Endodermal cell (in vitro differentiated cells): Measurements from ENCODE around the gene ZFAND3. TPM values are rescaled to one million over a fixed set of nuclear protein-coding genes. Genes with fewer than 3 reads are reported as not detected.

Experiments used
- DNase-seq: peaks from one replicate; pipeline ENCODE4 v3.0.0-alpha.2; 2017
- H3K27ac ChIP-seq: 2 replicates; pipeline ENCODE4 v1.5.1; 2013; ENCODE audit warnings: mild to moderate bottlenecking, low read depth, low read length, moderate library complexity
- H3K27me3 ChIP-seq: 2 replicates; pipeline ENCODE4 v1.6.1; 2013; ENCODE audit warnings: mild to moderate bottlenecking, low read length, moderate library complexity; ENCODE audit not compliant: insufficient read depth, control insufficient read depth, poor library complexity, severe bottlenecking
- H3K36me3 ChIP-seq: 2 replicates; pipeline ENCODE4 v1.7.0; 2013; ENCODE audit warnings: mild to moderate bottlenecking, low read length, moderate library complexity; ENCODE audit not compliant: control insufficient read depth, insufficient read depth
- H3K4me1 ChIP-seq: one replicate; pipeline ENCODE4 v1.7.0; 2013; ENCODE audit warnings: low read length; ENCODE audit not compliant: control insufficient read depth, insufficient read depth
- H3K4me3 ChIP-seq: 2 replicates; pipeline ENCODE4 v1.5.1; 2013; ENCODE audit warnings: mild to moderate bottlenecking, low read length, moderate library complexity
- H3K9ac ChIP-seq: 2 replicates; pipeline ENCODE4 v1.6.1; 2013; ENCODE audit warnings: mild to moderate bottlenecking, low read length, moderate library complexity; ENCODE audit not compliant: poor library complexity, severe bottlenecking; ENCODE audit errors: extremely low read depth
- H3K9me3 ChIP-seq: 2 replicates; pipeline ENCODE4 v1.6.1; 2013; ENCODE audit warnings: mild to moderate bottlenecking, low read length, moderate library complexity; ENCODE audit not compliant: control insufficient read depth
- H3K27ac Mint-ChIP-seq: 2 replicates; pipeline ENCODE4 v1.8.0; 2020; ENCODE audit warnings: mixed read lengths
- H3K27me3 Mint-ChIP-seq: 2 replicates; pipeline ENCODE4 v1.8.0; 2021; ENCODE audit warnings: mild to moderate bottlenecking, mixed read lengths; ENCODE audit not compliant: insufficient read depth
- H3K36me3 Mint-ChIP-seq: 2 replicates; pipeline ENCODE4 v1.8.0; 2020; ENCODE audit warnings: low read depth, mixed read lengths
- H3K4me1 Mint-ChIP-seq: 2 replicates; pipeline ENCODE4 v1.8.0; 2020; ENCODE audit warnings: mixed read lengths
- H3K4me3 Mint-ChIP-seq: 2 replicates; pipeline ENCODE4 v1.8.0; 2020; ENCODE audit warnings: mild to moderate bottlenecking, moderate library complexity, mixed read lengths
- H3K9me3 Mint-ChIP-seq: 2 replicates; pipeline ENCODE4 v1.8.0; 2020; ENCODE audit warnings: mild to moderate bottlenecking, mixed read lengths
- WGBS, 2 experiments: methylation state at CpG; one replicate each; pipeline versions ENCODE4 v1.1.5 to v1.1.7; 2013; ENCODE audit warnings: missing lambda C conversion rate in 2 of 2, mixed read lengths in 1 of 2; ENCODE audit not compliant: insufficient coverage in 1 of 2, insufficient read length in 1 of 2; 5-methylcytosine and 5-hydroxymethylcytosine counted together
- total RNA-seq, 2 donors: library from RNA; stranded (reverse); fragmentation: NEBNext Ultra II Directional in 1 of 2; extraction: Animal tissue kit (Norgen Biotek cat#: 25700) in 1 of 2; gene quantifications; 2 replicates in 1 of 2; 3 replicates in 1 of 2; pipeline ENCODE4 v1.2.1, GENCODE V29; 2021
- TF ChIP-seq, protein P1 (sequence below): fragments of 200-600 bp; sonication (generic); conservative IDR thresholded peaks from 2 replicates; pipeline ENCODE4 v1.5.0; 2021; ENCODE audit warnings: antibody characterized with exemption, mild to moderate bottlenecking

The ZFAND3 gene
- total RNA-seq, 2 donors from 2014 or later, result 67.1 to 86.2 TPM

DNA sequence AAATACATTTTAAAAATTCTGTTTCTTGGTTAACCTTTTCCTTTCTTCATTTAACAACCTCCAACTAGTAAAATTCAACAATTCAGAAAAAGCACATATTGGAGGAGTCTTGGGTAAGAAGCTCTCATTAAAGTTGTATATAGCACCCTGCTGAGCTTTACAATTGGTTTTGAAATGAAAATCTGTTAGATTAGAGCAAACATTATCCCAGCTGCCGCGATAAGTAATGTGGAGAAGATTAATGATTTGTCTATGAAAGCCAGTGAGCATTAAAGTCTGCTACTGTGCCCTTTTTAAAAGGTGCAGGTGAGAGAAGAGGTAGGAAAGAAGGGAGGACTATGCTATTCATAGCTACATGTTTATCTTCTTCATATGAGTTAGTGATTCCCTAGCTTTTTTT is 201.5 kb downstream of the ZFAND3 start:
- Mint-ChIP-seq H3K27me3 (no peaks in the 10 kb centered on the region), H3K36me3 (peaks cover 3% of the 10 kb centered on the region), H3K4me1 (no peaks in the 10 kb centered on the region), H3K27ac (no peak overlapping the region), H3K9me3 (no peaks in the 10 kb centered on the region), H3K4me3 (no peak overlapping the region)
- WGBS, 2 experiments, result 89 to 100% methylated on average over 2 of the region's 2 CpGs
- no peak for DNase-seq
- peaks cover 15% of the 10 kb centered on the region for H3K9me3 ChIP-seq
- no peak overlapping the region for H3K4me3 ChIP-seq
- no peaks in the 10 kb centered on the region for H3K36me3 ChIP-seq
- H3K27me3 ChIP-seq, result no peaks in the 10 kb centered on the region
- TF ChIP-seq, protein P1, sequence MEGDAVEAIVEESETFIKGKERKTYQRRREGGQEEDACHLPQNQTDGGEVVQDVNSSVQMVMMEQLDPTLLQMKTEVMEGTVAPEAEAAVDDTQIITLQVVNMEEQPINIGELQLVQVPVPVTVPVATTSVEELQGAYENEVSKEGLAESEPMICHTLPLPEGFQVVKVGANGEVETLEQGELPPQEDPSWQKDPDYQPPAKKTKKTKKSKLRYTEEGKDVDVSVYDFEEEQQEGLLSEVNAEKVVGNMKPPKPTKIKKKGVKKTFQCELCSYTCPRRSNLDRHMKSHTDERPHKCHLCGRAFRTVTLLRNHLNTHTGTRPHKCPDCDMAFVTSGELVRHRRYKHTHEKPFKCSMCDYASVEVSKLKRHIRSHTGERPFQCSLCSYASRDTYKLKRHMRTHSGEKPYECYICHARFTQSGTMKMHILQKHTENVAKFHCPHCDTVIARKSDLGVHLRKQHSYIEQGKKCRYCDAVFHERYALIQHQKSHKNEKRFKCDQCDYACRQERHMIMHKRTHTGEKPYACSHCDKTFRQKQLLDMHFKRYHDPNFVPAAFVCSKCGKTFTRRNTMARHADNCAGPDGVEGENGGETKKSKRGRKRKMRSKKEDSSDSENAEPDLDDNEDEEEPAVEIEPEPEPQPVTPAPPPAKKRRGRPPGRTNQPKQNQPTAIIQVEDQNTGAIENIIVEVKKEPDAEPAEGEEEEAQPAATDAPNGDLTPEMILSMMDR, result no peak
- no peak overlapping the region for H3K9ac ChIP-seq
- no peaks in the 10 kb centered on the region for H3K4me1 ChIP-seq
- no peak overlapping the region for H3K27ac ChIP-seq

GRCh38 chr6:38021571-38021970 is 202.0 kb downstream of the ZFAND3 start:
- peaks cover 3% of the 10 kb centered on the region for H3K36me3 Mint-ChIP-seq
- Histone ChIP-seq H3K36me3 (no peaks in the 10 kb centered on the region), H3K27ac (no peak overlapping the region), H3K4me3 (no peak overlapping the region), H3K9ac (no peak overlapping the region), H3K9me3 (peaks cover 15% of the 10 kb centered on the region), H3K27me3 (no peaks in the 10 kb centered on the region), H3K4me1 (no peaks in the 10 kb centered on the region)
- DNase-seq, result no peak
- H3K27me3 Mint-ChIP-seq, result no peaks in the 10 kb centered on the region
- no peaks in the 10 kb centered on the region for H3K4me1 Mint-ChIP-seq
- no peak overlapping the region for H3K4me3 Mint-ChIP-seq
- H3K27ac Mint-ChIP-seq, result no peak overlapping the region
- H3K9me3 Mint-ChIP-seq, result no peaks in the 10 kb centered on the region
- no CpG with 5 or more reads among the region's 1 CpG for WGBS, 2 experiments
- TF ChIP-seq, protein P1, result no peak

DNA sequence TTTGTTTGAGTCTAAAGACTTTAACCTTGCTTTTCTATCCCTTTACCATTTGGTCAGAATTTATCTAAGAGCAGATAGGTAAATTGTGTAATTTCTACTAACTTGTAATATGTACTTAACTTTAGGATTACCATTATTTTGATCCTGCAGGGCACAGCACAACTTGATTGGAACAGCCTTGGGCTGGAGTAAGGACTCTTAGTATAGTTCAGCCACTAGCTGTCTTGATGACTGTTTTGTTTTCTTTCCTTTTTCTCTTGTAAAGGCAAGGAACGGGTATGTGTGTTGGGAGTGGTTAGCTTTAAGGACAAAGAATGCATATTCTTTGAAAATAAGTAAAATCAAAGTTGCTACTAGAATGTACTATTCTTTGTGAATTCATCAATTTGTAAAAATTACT is 203.2 kb downstream of the ZFAND3 start:
- no peaks in the 10 kb centered on the region for H3K9me3 Mint-ChIP-seq
- WGBS, 2 experiments, result no CpG with 5 or more reads among the region's 1 CpG
- peaks cover 4% of the 10 kb centered on the region for H3K4me1 Mint-ChIP-seq
- TF ChIP-seq, protein P1, result no peak
- no peak for DNase-seq
- no peaks in the 10 kb centered on the region for H3K27me3 Mint-ChIP-seq
- no peaks in the 10 kb centered on the region for H3K4me1 ChIP-seq
- H3K27ac ChIP-seq, result no peak overlapping the region
- H3K4me3 Mint-ChIP-seq, result no peak overlapping the region
- H3K9ac ChIP-seq, result no peak overlapping the region
- H3K36me3 ChIP-seq, result no peaks in the 10 kb centered on the region
- H3K4me3 ChIP-seq, result no peak overlapping the region
- peaks cover 3% of the 10 kb centered on the region for H3K36me3 Mint-ChIP-seq
- peaks cover 15% of the 10 kb centered on the region for H3K9me3 ChIP-seq
- no peaks in the 10 kb centered on the region for H3K27me3 ChIP-seq
- no peak overlapping the region for H3K27ac Mint-ChIP-seq
